NCI-H1930 (cell line): ENCODE measurements around the gene TIMD4.

Source experiments
- DNase-seq, 2 experiments: peaks; one replicate each; lab custom pipeline; 2025; lab: John Stamatoyannopoulos, UW

Gene TIMD4

GRCh38 chr5:156922207-156922792 lies 40.7 kb downstream of the TIMD4 start:
- no peak for DNase-seq

GRCh38 chr5:156920861-156921431 lies 42.1 kb downstream of the TIMD4 start:
- DNase-seq: no peak

GRCh38 chr5:156920042-156920860 lies 42.8 kb downstream of the TIMD4 start:
- DNase-seq: no peak

- no peak for DNase-seq
Measured at GRCh38 chr5:156918311-156918845, 44.6 kb downstream of the TIMD4 start.

GRCh38 chr5:156914371-156914737 lies 48.7 kb downstream of the TIMD4 start:
- DNase-seq: no peak

- DNase-seq: no peak
Measured at GRCh38 chr5:156913719-156914370, 49.2 kb downstream of the TIMD4 start.

- DNase-seq: no peak
Measured at GRCh38 chr5:156913355-156913718, 49.7 kb downstream of the TIMD4 start.

- DNase-seq: no peak
Measured at GRCh38 chr5:156912869-156913268, 50.2 kb downstream of the TIMD4 start.

- DNase-seq: no peak
Measured at GRCh38 chr5:156909180-156909579, 53.8 kb downstream of the TIMD4 start.

- DNase-seq: no peak
Measured at GRCh38 chr5:156907667-156908066, 55.4 kb downstream of the TIMD4 start.

GRCh38 chr5:156906807-156907206 lies 56.2 kb downstream of the TIMD4 start:
- DNase-seq: no peak

- no peak for DNase-seq
Measured at GRCh38 chr5:156896546-156896945, 66.5 kb downstream of the TIMD4 start.

- DNase-seq: no peak
Measured at GRCh38 chr5:156893517-156893916, 69.5 kb downstream of the TIMD4 start.

- DNase-seq: no peak
Measured at GRCh38 chr5:156892864-156893263, 70.2 kb downstream of the TIMD4 start.

- no peak for DNase-seq
Measured at GRCh38 chr5:156892223-156892622, 70.8 kb downstream of the TIMD4 start.

GRCh38 chr5:156888520-156888919 lies 74.5 kb downstream of the TIMD4 start:
- DNase-seq: no peak

GRCh38 chr5:156883316-156883875 lies 79.6 kb downstream of the TIMD4 start:
- DNase-seq: no peak

GRCh38 chr5:156879665-156880285 lies 83.3 kb downstream of the TIMD4 start:
- DNase-seq: no peak

GRCh38 chr5:156871212-156871611 lies 91.8 kb downstream of the TIMD4 start:
- DNase-seq: no peak

- DNase-seq: no peak
Measured at GRCh38 chr5:156870498-156870839, 92.6 kb downstream of the TIMD4 start.
